GM12872 (cell line): ENCODE data around the gene SEC61A1.

ENCODE experiments used
- CTCF ChIP-seq: IDR thresholded peaks from 3 replicates; pipeline ENCODE4 v1.5.1; 2011; ENCODE audit warnings: low read depth, mild to moderate bottlenecking, low read length, moderate library complexity; ENCODE audit not compliant: insufficient read depth

SEC61A1 gene

DNA sequence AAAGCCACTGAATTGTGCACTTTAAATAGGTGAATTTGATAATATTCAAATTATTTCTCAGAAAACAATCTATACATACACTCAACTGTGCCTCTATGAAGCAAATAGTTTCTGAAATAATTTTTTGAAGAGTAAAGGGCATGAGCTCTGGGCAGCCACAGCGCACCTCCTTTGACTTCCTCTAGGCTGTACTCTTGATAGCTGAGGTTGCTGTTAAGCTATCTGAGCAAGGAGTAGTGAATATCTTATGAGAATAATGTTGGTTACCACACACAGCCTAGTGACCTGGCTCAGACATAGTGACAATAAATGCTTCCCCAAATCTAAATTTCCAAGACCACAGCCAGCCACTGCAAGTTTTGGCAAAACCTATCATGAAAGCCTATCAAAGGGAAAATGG lies 11.6 kb upstream of the SEC61A1 start:
- peak; percentile 14; the same call in 1 of the 3 replicates for TF ChIP-seq CTCF

GRCh38 chr3:128041344-128041743 lies 10.9 kb upstream of the SEC61A1 start:
- TF ChIP-seq CTCF, result no peak

DNA sequence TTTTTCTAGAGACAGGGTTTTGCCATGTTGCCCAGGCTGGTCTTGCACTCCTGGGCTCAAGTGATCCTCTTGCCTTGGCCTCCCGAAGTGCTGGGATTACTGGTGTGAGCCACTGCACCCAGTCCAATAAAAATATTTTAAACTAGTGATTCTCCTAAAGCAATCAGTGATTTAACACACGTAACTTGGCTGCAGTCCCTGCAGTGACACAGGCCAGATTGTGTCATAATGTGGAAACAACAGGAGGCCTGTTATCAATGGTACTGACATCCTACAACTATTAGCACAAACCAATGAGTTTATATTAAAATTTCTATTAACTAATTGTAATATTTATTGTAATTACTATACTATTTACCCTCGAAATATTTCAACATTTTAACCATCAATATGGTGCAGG lies 1.6 kb upstream of the SEC61A1 start:
- TF ChIP-seq CTCF, result no peak

DNA sequence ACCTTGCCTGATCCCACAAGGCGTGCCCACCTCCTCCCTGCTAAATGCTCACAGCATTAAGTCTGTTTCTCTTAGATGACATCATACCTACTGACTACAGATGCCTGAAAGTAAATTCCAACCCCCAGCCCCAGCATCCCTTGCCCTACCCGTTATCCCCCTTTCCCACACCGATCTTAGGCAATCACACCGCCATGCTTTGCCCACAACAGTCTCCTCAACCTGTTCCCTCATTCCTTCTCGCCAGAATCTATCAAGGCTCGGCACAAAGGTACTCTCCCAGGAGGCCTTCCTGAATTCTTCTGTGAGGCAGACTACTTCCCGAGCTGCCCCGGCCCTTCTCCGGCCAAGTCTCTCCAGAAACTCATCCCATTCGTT lies 789 bp upstream of the SEC61A1 start:
- no peak for TF ChIP-seq CTCF

DNA sequence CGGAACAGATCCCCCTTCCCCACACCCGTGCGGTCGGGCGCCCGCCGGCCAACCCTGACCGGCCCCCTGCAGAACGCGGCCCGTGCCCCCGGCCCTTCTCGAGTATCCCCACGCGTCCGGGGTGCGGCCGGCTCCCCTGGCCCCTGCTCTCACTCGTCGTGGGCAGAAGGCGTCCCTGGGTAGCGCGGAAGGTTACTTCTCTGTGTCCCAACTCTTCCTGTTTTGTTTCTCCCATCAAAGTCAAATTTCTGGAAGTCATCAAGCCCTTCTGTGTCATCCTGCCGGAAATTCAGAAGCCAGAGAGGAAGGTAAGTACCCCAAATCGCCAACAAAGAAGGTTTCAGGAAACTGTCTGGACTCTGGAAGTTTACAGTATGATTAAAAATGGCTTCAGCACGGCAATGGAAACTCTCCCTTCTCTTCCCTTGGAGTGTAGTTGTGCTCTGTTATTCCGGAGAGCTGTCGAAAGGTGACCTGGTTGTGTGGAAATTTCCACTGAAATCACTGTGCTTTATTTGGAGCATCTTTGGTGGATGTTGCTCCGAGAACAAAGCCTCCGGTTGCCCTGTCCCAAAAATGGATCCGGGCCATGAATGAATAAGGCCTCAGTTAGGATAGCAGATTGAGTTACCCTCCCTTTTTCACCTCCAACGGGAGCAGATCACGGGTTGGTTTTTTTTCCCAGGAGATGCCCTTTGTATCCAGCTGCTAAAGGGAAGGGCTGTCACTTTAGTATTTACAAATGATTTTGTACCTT lies 536 bp downstream of the SEC61A1 start:
- no peak for TF ChIP-seq CTCF

- no peak for TF ChIP-seq CTCF
These were observed 1.4 kb downstream of the SEC61A1 start for GRCh38 chr3:128053614-128054013.

- no peak for TF ChIP-seq CTCF
These were observed 2.1 kb downstream of the SEC61A1 start for GRCh38 chr3:128054367-128054766.
